CD14-positive monocyte (primary cell): ENCODE measurements around the gene IRX1. TPM values are rescaled to one million over a fixed set of nuclear protein-coding genes. Genes with fewer than 3 reads are reported as not detected.

ENCODE experiments used
- DNase-seq, 3 donors: peaks; one replicate each; pipeline ENCODE4 v3.0.0-alpha.2; 2011 to 2022
- H2AFZ ChIP-seq: 2 replicates; pipeline ENCODE4 v1.6.0; 2012; ENCODE audit warnings: mild to moderate bottlenecking, low read depth, low read length, inconsistent platforms; ENCODE audit not compliant: insufficient read depth, poor library complexity, severe bottlenecking
- H3K27ac ChIP-seq, 2 donors: 1 replicate in 1 of 2; 2 replicates in 1 of 2; pipeline ENCODE4 v1.5.1; 2012 to 2013; ENCODE audit warnings: low read length in 2 of 2, control low read depth in 1 of 2, inconsistent platforms in 1 of 2, low read depth in 1 of 2, mild to moderate bottlenecking in 1 of 2
- H3K27me3 ChIP-seq, 2 donors: one replicate each; pipeline versions ENCODE4 v1.6.0 to v1.6.1; 2011 to 2013; ENCODE audit warnings: low read length in 2 of 2; ENCODE audit not compliant: control insufficient read depth in 2 of 2, insufficient read depth in 2 of 2
- H3K36me3 ChIP-seq, 2 donors: replicated peaks in 1 of 2; 1 replicate in 1 of 2; 2 replicates in 1 of 2; pipeline versions ENCODE4 v1.5.1 to v1.6.1; 2012 to 2013; ENCODE audit warnings: low read length in 2 of 2, control low read depth in 1 of 2, inconsistent platforms in 1 of 2, mild to moderate bottlenecking in 1 of 2; ENCODE audit not compliant: insufficient read depth in 2 of 2, control insufficient read depth in 1 of 2
- H3K4me1 ChIP-seq, 2 donors: 1 replicate in 1 of 2; 2 replicates in 1 of 2; pipeline versions ENCODE4 v1.5.1 to v1.6.1; 2012 to 2013; ENCODE audit warnings: low read length in 2 of 2, control low read depth in 1 of 2, inconsistent platforms in 1 of 2, mild to moderate bottlenecking in 1 of 2, moderate library complexity in 1 of 2; ENCODE audit not compliant: insufficient read depth in 2 of 2, control insufficient read depth in 1 of 2
- H3K4me2 ChIP-seq: replicated peaks from 2 replicates; pipeline ENCODE3; 2012; ENCODE audit warnings: low read length, moderate library complexity, mild to moderate bottlenecking; ENCODE audit not compliant: poor library complexity, severe bottlenecking; ENCODE audit errors: extremely low read depth
- H3K4me3 ChIP-seq, 3 experiments: fragments of 200-600 bp in 1 of 3; sonication (generic) in 1 of 3; replicated peaks in 1 of 3; 1 replicate in 2 of 3; 2 replicates in 1 of 3; pipeline ENCODE4 v1.5.1; 2011 to 2013; ENCODE audit warnings: low read length in 3 of 3, mild to moderate bottlenecking in 3 of 3, control low read depth in 2 of 3, low read depth in 2 of 3, inconsistent platforms in 1 of 3, moderate library complexity in 1 of 3
- H3K79me2 ChIP-seq: 2 replicates; pipeline ENCODE4 v1.6.0; 2012; ENCODE audit warnings: mild to moderate bottlenecking, control low read depth, inconsistent platforms, low read length, moderate library complexity; ENCODE audit not compliant: insufficient read depth
- H3K9ac ChIP-seq: 2 replicates; pipeline ENCODE4 v1.6.0; 2017; ENCODE audit warnings: low read length, mild to moderate bottlenecking; ENCODE audit not compliant: insufficient read depth, poor library complexity, severe bottlenecking
- H3K9me3 ChIP-seq, 2 donors: replicated peaks in 1 of 2; 1 replicate in 1 of 2; 2 replicates in 1 of 2; pipeline versions ENCODE4 v1.5.1 to v1.6.1; 2012 to 2013; ENCODE audit warnings: low read length in 2 of 2, control low read depth in 1 of 2; ENCODE audit not compliant: control insufficient read depth in 1 of 2, insufficient read depth in 1 of 2
- H4K20me1 ChIP-seq: 2 replicates; pipeline ENCODE4 v1.6.0; 2012; ENCODE audit warnings: mild to moderate bottlenecking, low read length, control low read depth, moderate library complexity; ENCODE audit not compliant: insufficient read depth
- H3K27ac Mint-ChIP-seq, 7 donors: one replicate each; pipeline ENCODE4 v1.8.0; 2020; ENCODE audit warnings: mild to moderate bottlenecking in 7 of 7, mixed read lengths in 7 of 7, moderate library complexity in 6 of 7, inconsistent platforms in 2 of 7
- H3K27me3 Mint-ChIP-seq, 3 donors: one replicate each; pipeline ENCODE4 v1.8.0; 2021 to 2022; ENCODE audit warnings: low read depth in 3 of 3, mild to moderate bottlenecking in 3 of 3, mixed read lengths in 3 of 3, moderate library complexity in 3 of 3, inconsistent platforms in 1 of 3
- H3K36me3 Mint-ChIP-seq, 2 donors: one replicate each; pipeline ENCODE4 v1.8.0; 2020; ENCODE audit warnings: mixed read lengths in 2 of 2, inconsistent platforms in 1 of 2, mild to moderate bottlenecking in 1 of 2
- H3K4me1 Mint-ChIP-seq: one replicate; pipeline ENCODE4 v1.8.0; 2020; ENCODE audit warnings: mild to moderate bottlenecking, mixed read lengths
- H3K4me3 Mint-ChIP-seq, 2 donors: one replicate each; pipeline ENCODE4 v1.8.0; 2020; ENCODE audit warnings: mild to moderate bottlenecking in 2 of 2, mixed read lengths in 2 of 2, moderate library complexity in 1 of 2
- H3K9me3 Mint-ChIP-seq, 7 donors: one replicate each; pipeline ENCODE4 v1.8.0; 2020 to 2022; ENCODE audit warnings: mixed read lengths in 7 of 7, mild to moderate bottlenecking in 6 of 7, moderate library complexity in 6 of 7, inconsistent platforms in 2 of 7
- WGBS: methylation state at CpG from one replicate; pipeline ENCODE4 v1.1.5; 2013; ENCODE audit warnings: missing lambda C conversion rate; ENCODE audit not compliant: insufficient coverage; 5-methylcytosine and 5-hydroxymethylcytosine counted together
- intact Hi-C, 2 donors: fragments of 100-400 bp; cut with micrococcal nuclease; formaldehyde crosslinking; loops; one replicate each; pipeline versions ENCODE4 v1.15.0 to v1.15.1; 2023
- polyA plus RNA-seq, 3 donors: library from polyadenylated mRNA; depleted of rRNA in 1 of 3; unstranded in 2 of 3; stranded (reverse) in 1 of 3; fragments of 300-500 nt in 2 of 3; fragments of >200 nt in 1 of 3; fragmentation: Illumina TruSeq in 2 of 3; gene quantifications; 1 replicate in 2 of 3; 2 replicates in 1 of 3; pipeline ENCODE4 v1.2.3, GENCODE V29; 2012 to 2021
- TF ChIP-seq, protein P1 (sequence below): fragments of 200-600 bp; IDR thresholded peaks from one replicate; pipeline ENCODE4 v1.8.0; 2022; ENCODE audit warnings: antibody characterized with exemption, mild to moderate bottlenecking

Gene IRX1
- polyA plus RNA-seq, 3 donors: not detected

DNA sequence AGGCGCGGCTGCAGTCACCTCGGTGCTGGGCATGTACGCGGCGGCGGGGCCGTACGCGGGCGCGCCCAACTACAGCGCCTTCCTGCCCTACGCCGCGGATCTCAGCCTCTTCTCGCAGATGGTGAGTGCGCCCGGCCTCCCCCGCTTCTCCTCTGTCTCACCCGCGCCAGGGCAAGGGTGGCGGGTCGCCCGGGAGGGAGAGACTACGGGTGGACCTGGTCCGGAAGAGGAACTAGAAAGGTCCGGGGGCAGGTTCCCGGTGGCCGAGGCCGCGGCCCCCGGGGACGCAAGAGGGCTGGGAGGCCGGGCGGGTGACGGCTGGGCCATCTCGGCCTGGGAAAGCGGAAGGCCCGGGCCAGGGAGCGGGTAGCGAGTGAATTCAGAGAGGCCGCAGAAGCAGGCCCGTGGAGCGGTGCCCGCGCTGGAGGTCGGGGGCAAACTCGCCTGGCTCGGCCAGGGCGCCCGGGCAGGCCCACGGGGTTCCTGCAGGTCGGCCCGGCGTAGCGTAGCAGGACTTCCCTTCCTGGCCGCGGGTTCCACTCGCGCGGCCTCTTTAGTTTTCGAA is 711 bp downstream of the IRX1 start:
- Histone ChIP-seq H3K36me3 (no peaks in the 10 kb centered on the region), H3K27ac (no peak overlapping the region), H3K79me2 (no peaks in the 10 kb centered on the region), H3K27me3 (peaks cover 64 to 90% of the 10 kb centered on the region in 2 donors), H4K20me1 (no peaks in the 10 kb centered on the region), H3K4me3 (no peak overlapping the region), H2AFZ (no peak overlapping the region), H3K9ac (no peak overlapping the region), H3K9me3 (peaks cover 0 to 48% of the 10 kb centered on the region in 2 donors), H3K4me1 (no peaks in the 10 kb centered on the region), H3K4me2 (no peak overlapping the region)
- H3K9me3 Mint-ChIP-seq: peaks cover 0 to 28% (median 6%) of the 10 kb centered on the region in 7 donors
- no peak overlapping the region for H3K27ac Mint-ChIP-seq
- H3K4me1 Mint-ChIP-seq: no peaks in the 10 kb centered on the region
- peaks cover 4% of the 10 kb centered on the region in 2 donors for H3K36me3 Mint-ChIP-seq
- WGBS: 1% methylated on average over 63 of the region's 63 CpGs
- peak overlapping the region in 1 of 2 donors; percentile 75 for H3K4me3 Mint-ChIP-seq
- DNase-seq: no peak
- H3K27me3 Mint-ChIP-seq: peaks cover 82 to 95% (median 91%) of the 10 kb centered on the region in 3 donors
- TF ChIP-seq, protein P1, sequence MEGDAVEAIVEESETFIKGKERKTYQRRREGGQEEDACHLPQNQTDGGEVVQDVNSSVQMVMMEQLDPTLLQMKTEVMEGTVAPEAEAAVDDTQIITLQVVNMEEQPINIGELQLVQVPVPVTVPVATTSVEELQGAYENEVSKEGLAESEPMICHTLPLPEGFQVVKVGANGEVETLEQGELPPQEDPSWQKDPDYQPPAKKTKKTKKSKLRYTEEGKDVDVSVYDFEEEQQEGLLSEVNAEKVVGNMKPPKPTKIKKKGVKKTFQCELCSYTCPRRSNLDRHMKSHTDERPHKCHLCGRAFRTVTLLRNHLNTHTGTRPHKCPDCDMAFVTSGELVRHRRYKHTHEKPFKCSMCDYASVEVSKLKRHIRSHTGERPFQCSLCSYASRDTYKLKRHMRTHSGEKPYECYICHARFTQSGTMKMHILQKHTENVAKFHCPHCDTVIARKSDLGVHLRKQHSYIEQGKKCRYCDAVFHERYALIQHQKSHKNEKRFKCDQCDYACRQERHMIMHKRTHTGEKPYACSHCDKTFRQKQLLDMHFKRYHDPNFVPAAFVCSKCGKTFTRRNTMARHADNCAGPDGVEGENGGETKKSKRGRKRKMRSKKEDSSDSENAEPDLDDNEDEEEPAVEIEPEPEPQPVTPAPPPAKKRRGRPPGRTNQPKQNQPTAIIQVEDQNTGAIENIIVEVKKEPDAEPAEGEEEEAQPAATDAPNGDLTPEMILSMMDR: no peak
- intact Hi-C loops: no loop called here

DNA sequence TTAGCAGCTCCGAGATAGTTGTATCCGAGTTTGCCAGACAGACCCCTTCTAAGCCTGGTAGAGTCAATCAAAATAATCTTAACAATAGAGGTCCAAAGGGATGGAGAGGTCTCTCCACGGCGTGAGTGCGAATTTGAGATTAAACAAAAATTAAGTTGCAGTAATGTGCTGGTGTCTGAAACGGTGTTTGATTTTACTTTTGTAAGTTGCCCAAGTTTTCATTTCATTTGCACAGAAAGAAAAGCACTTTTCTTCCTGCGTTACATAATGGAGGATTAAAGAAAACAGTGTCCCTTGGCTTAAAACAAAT is 1.2 kb downstream of the IRX1 start:
- H3K79me2 ChIP-seq: no peaks in the 10 kb centered on the region
- TF ChIP-seq, protein P1: no peak
- H4K20me1 ChIP-seq: no peaks in the 10 kb centered on the region
- no peak overlapping the region for H3K27ac ChIP-seq
- H3K36me3 ChIP-seq: no peaks in the 10 kb centered on the region
- WGBS: 4% methylated on average over 4 of the region's 7 CpGs
- H3K4me1 ChIP-seq: no peaks in the 10 kb centered on the region
- peaks cover 66 to 91% of the 10 kb centered on the region in 2 donors for H3K27me3 ChIP-seq
- peaks cover 4 to 6% of the 10 kb centered on the region in 2 donors for H3K36me3 Mint-ChIP-seq
- H3K9me3 Mint-ChIP-seq: peaks cover 0 to 30% (median 7%) of the 10 kb centered on the region in 7 donors
- H3K4me3 Mint-ChIP-seq: peak overlapping the region in 1 of 2 donors; percentile 75
- H3K4me2 ChIP-seq: no peak overlapping the region
- H3K9me3 ChIP-seq: peaks cover 0 to 52% of the 10 kb centered on the region in 2 donors
- H2AFZ ChIP-seq: no peak overlapping the region
- no peak overlapping the region for H3K9ac ChIP-seq
- intact Hi-C loops: no loop called here
- H3K4me3 ChIP-seq: no peak overlapping the region
- H3K27ac Mint-ChIP-seq: no peak overlapping the region
- no peaks in the 10 kb centered on the region for H3K4me1 Mint-ChIP-seq
- no peak for DNase-seq
- H3K27me3 Mint-ChIP-seq: peaks cover 82 to 95% (median 91%) of the 10 kb centered on the region in 3 donors
